Neural cell (in vitro differentiated cells): ENCODE data around the gene HOXA3. TPM values are rescaled to one million over a fixed set of nuclear protein-coding genes. Genes with fewer than 3 reads are reported as not detected.

Experiments used
- H2AFZ ChIP-seq: fragments of 200-600, 300-800 bp; sonication (generic), shearing (Covaris generic); 2 replicates; pipeline ENCODE4 v1.6.0; 2014; ENCODE audit warnings: low read depth, mild to moderate bottlenecking, antibody characterized with exemption, low read length, moderate library complexity
- H3F3A ChIP-seq: fragments of 200-600 bp; shearing (Covaris generic); 2 replicates; pipeline ENCODE4 v1.6.1; 2016; ENCODE audit warnings: mild to moderate bottlenecking, moderate library complexity, mixed read lengths, antibody characterized with exemption, low read length; ENCODE audit not compliant: insufficient read depth, poor library complexity, severe bottlenecking
- H3K27ac ChIP-seq: fragments of 200-600, 300-800 bp; sonication (generic), shearing (Covaris generic); 2 replicates; pipeline ENCODE4 v1.5.1; 2014; ENCODE audit warnings: mild to moderate bottlenecking, low read length, moderate library complexity
- H3K27me3 ChIP-seq: fragments of 300-800, 200-600 bp; sonication (generic), shearing (Covaris generic); 2 replicates; pipeline ENCODE4 v1.6.0; 2014; ENCODE audit warnings: mild to moderate bottlenecking, low read depth, low read length, moderate library complexity; ENCODE audit not compliant: insufficient read depth
- H3K36me3 ChIP-seq: fragments of 300-800, 200-600 bp; sonication (generic), shearing (Covaris generic); 2 replicates; pipeline ENCODE4 v1.5.1; 2014; ENCODE audit warnings: mild to moderate bottlenecking, antibody characterized with exemption, low read length, moderate library complexity; ENCODE audit not compliant: insufficient read depth
- H3K4me2 ChIP-seq: fragments of 300-800, 200-600 bp; sonication (generic), shearing (Covaris generic); 2 replicates; pipeline ENCODE4 v1.6.0; 2014; ENCODE audit warnings: mild to moderate bottlenecking, low read length
- H3K4me3 ChIP-seq: fragments of 300-800, 200-600 bp; sonication (generic), shearing (Covaris generic); 2 replicates; pipeline ENCODE4 v1.5.1; 2014; ENCODE audit warnings: mild to moderate bottlenecking, low read length, moderate library complexity
- H3K79me2 ChIP-seq: fragments of 200-600 bp; shearing (Covaris generic); replicated peaks from 2 replicates; pipeline ENCODE4 v1.6.0; 2014; ENCODE audit warnings: mild to moderate bottlenecking, low read length, moderate library complexity; ENCODE audit not compliant: insufficient read depth
- H3K9ac ChIP-seq: fragments of 300-800, 200-600 bp; sonication (generic), shearing (Covaris generic); 2 replicates; pipeline ENCODE4 v1.6.1; 2016; ENCODE audit warnings: mild to moderate bottlenecking, low read length, mixed read lengths
- H3K9me2 ChIP-seq: fragments of 200-600 bp; shearing (Covaris generic); 2 replicates; pipeline ENCODE4 v1.6.1; 2016; ENCODE audit warnings: mild to moderate bottlenecking, low read length, mixed read lengths; ENCODE audit not compliant: insufficient read depth
- H3K9me3 ChIP-seq: fragments of 200-600, 300-800 bp; sonication (generic), shearing (Covaris generic); 2 replicates; pipeline ENCODE4 v1.6.1; 2016; ENCODE audit warnings: mild to moderate bottlenecking, mixed run types, low read length, moderate library complexity, mixed read lengths
- H4K20me1 ChIP-seq: fragments of 200-600 bp; shearing (Covaris generic); 2 replicates; pipeline ENCODE4 v1.6.1; 2016; ENCODE audit warnings: mild to moderate bottlenecking, mixed run types; ENCODE audit not compliant: insufficient read depth
- EP300 ChIP-seq: fragments of 450-650 bp; conservative IDR thresholded peaks from 2 replicates; pipeline ENCODE4 v1.6.1; 2014; ENCODE audit warnings: antibody characterized with exemption, mild to moderate bottlenecking, moderate library complexity; ENCODE audit not compliant: poor library complexity, severe bottlenecking
- EZH2 ChIP-seq: fragments of 200-600, 300-800 bp; shearing (Covaris generic), sonication (generic); IDR thresholded peaks from 2 replicates; pipeline ENCODE4 v1.6.1; 2014; ENCODE audit warnings: antibody characterized with exemption, low read length, borderline replicate concordance, mild to moderate bottlenecking; ENCODE audit not compliant: insufficient read depth, poor library complexity, severe bottlenecking
- MXI1 ChIP-seq: fragments of 450-650 bp; conservative IDR thresholded peaks from 2 replicates; pipeline ENCODE4 v1.6.1; 2014; ENCODE audit warnings: antibody characterized with exemption, mild to moderate bottlenecking; ENCODE audit not compliant: poor library complexity, severe bottlenecking
- POLR2AphosphoS5 ChIP-seq: IDR thresholded peaks from 2 replicates; pipeline ENCODE4 v1.6.1; 2012
- RAD21 ChIP-seq: fragments of 450-650 bp; conservative IDR thresholded peaks from 2 replicates; pipeline ENCODE4 v1.6.1; 2014; ENCODE audit warnings: antibody characterized with exemption, mild to moderate bottlenecking, moderate library complexity
- SMC3 ChIP-seq: fragments of 450-650 bp; conservative IDR thresholded peaks from 2 replicates; pipeline ENCODE4 v1.6.1; 2014; ENCODE audit warnings: antibody characterized with exemption, mild to moderate bottlenecking, moderate library complexity; ENCODE audit not compliant: poor library complexity
- TAF1 ChIP-seq: IDR thresholded peaks from 2 replicates; pipeline ENCODE4 v1.6.1; 2012; ENCODE audit warnings: low read depth
- polyA plus RNA-seq: library from polyadenylated mRNA; depleted of rRNA; stranded (reverse); fragments of >200 nt; gene quantifications from 2 replicates; pipeline ENCODE4 v1.2.3, GENCODE V29; 2014
- TF ChIP-seq, protein P1 (sequence below): IDR thresholded peaks from 2 replicates; pipeline ENCODE4 v1.6.1; 2012; ENCODE audit warnings: borderline replicate concordance
- TF ChIP-seq, protein P2 (sequence below): fragments of 450-650 bp; IDR thresholded peaks from 2 replicates; pipeline ENCODE4 v1.5.1; 2014; ENCODE audit warnings: antibody characterized with exemption, mild to moderate bottlenecking, moderate library complexity; ENCODE audit not compliant: poor library complexity, severe bottlenecking

HOXA3 gene
- polyA plus RNA-seq, 1 donor from 2014 or later = not detected

DNA sequence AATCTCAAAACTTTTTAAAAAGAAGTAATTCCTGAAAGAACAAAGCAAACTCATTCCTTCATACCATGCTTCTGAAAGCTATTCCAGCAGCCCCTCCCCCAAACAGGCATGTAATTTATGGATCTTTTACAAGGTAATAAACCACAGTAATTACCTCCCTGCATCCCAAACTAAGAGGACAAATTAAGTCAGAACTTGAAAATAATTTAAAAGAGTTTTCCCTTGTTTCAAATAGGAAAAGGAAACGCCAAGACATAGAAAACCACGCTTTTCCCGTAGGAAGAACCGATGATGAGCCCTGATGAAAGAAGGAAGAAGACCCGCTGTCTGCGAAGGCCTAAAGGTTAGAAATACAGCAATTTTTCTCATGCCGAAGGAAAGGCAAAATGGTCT, 30.7 kb downstream of the HOXA3 start:
- no peak overlapping the region for H3K4me3 ChIP-seq
- no peaks in the 10 kb centered on the region for H3K36me3 ChIP-seq
- H3K27me3 ChIP-seq = peaks cover 100% of the 10 kb centered on the region
- TF ChIP-seq POLR2AphosphoS5 = no peak
- TF ChIP-seq, protein P1, sequence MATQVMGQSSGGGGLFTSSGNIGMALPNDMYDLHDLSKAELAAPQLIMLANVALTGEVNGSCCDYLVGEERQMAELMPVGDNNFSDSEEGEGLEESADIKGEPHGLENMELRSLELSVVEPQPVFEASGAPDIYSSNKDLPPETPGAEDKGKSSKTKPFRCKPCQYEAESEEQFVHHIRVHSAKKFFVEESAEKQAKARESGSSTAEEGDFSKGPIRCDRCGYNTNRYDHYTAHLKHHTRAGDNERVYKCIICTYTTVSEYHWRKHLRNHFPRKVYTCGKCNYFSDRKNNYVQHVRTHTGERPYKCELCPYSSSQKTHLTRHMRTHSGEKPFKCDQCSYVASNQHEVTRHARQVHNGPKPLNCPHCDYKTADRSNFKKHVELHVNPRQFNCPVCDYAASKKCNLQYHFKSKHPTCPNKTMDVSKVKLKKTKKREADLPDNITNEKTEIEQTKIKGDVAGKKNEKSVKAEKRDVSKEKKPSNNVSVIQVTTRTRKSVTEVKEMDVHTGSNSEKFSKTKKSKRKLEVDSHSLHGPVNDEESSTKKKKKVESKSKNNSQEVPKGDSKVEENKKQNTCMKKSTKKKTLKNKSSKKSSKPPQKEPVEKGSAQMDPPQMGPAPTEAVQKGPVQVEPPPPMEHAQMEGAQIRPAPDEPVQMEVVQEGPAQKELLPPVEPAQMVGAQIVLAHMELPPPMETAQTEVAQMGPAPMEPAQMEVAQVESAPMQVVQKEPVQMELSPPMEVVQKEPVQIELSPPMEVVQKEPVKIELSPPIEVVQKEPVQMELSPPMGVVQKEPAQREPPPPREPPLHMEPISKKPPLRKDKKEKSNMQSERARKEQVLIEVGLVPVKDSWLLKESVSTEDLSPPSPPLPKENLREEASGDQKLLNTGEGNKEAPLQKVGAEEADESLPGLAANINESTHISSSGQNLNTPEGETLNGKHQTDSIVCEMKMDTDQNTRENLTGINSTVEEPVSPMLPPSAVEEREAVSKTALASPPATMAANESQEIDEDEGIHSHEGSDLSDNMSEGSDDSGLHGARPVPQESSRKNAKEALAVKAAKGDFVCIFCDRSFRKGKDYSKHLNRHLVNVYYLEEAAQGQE = no peak
- TF ChIP-seq SMC3 = no peak
- TF ChIP-seq TAF1 = no peak
- TF ChIP-seq EZH2 = no peak
- TF ChIP-seq MXI1 = no peak
- TF ChIP-seq EP300 = no peak
- TF ChIP-seq RAD21 = no peak
- TF ChIP-seq, protein P2, sequence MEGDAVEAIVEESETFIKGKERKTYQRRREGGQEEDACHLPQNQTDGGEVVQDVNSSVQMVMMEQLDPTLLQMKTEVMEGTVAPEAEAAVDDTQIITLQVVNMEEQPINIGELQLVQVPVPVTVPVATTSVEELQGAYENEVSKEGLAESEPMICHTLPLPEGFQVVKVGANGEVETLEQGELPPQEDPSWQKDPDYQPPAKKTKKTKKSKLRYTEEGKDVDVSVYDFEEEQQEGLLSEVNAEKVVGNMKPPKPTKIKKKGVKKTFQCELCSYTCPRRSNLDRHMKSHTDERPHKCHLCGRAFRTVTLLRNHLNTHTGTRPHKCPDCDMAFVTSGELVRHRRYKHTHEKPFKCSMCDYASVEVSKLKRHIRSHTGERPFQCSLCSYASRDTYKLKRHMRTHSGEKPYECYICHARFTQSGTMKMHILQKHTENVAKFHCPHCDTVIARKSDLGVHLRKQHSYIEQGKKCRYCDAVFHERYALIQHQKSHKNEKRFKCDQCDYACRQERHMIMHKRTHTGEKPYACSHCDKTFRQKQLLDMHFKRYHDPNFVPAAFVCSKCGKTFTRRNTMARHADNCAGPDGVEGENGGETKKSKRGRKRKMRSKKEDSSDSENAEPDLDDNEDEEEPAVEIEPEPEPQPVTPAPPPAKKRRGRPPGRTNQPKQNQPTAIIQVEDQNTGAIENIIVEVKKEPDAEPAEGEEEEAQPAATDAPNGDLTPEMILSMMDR = no peak
- no peaks in the 10 kb centered on the region for H3F3A ChIP-seq
- H3K79me2 ChIP-seq = no peaks in the 10 kb centered on the region
- H4K20me1 ChIP-seq = no peaks in the 10 kb centered on the region
- no peaks in the 10 kb centered on the region for H3K9me2 ChIP-seq
- no peak overlapping the region for H2AFZ ChIP-seq
- H3K9ac ChIP-seq = no peak overlapping the region
- H3K27ac ChIP-seq = no peak overlapping the region
- no peak overlapping the region for H3K4me2 ChIP-seq
- peaks cover 7% of the 10 kb centered on the region for H3K9me3 ChIP-seq

DNA sequence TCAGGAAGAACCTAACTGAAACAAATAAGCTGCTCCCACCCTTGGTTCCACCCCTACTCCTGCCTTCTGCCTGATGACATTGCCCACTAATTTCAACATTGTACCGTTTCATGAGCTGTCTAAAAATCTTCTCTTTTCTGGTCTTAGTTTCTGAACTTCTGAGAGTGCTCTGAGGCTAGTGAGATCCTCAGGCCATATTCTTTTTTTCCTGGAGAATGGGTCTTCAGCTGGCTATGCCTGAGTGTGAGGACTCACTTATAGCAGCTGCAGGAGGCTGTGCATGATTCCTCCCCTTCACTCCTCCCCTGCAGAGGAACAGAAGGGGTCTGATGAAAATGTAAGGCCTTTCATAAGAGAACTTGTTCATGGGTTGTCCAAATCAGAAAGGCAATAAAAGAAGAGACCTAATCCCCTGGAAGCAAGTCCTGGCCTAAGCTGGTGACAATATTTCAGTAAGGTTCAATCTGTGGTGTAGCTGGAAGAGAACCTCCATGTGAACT, 32.9 kb downstream of the HOXA3 start:
- TF ChIP-seq, protein P1 = no peak
- TF ChIP-seq SMC3 = no peak
- no peak for TF ChIP-seq MXI1
- TF ChIP-seq EZH2 = no peak
- TF ChIP-seq, protein P2 = no peak
- no peak for TF ChIP-seq EP300
- no peak for TF ChIP-seq TAF1
- TF ChIP-seq RAD21 = no peak
- TF ChIP-seq POLR2AphosphoS5 = no peak
- Histone ChIP-seq H3K27ac (no peak overlapping the region), H3K79me2 (no peaks in the 10 kb centered on the region), H3K9me2 (no peaks in the 10 kb centered on the region), H3K9ac (no peak overlapping the region), H3K36me3 (no peaks in the 10 kb centered on the region), H3K4me2 (no peak overlapping the region), H4K20me1 (no peaks in the 10 kb centered on the region), H3F3A (no peaks in the 10 kb centered on the region), H3K9me3 (peaks cover 4% of the 10 kb centered on the region), H3K4me3 (no peak overlapping the region), H2AFZ (no peak overlapping the region), H3K27me3 (peaks cover 99% of the 10 kb centered on the region)
